Bone marrow (tissue), 2 donors: ENCODE measurements around the gene USH2A.

Source experiments
- DNase-seq, 2 donors: peaks; one replicate each; lab custom pipeline; 2025; lab: John Stamatoyannopoulos, UW

The USH2A gene

GRCh38 chr1:215872658-215873057 is 550.6 kb downstream of the USH2A start:
- no peak for DNase-seq

DNA sequence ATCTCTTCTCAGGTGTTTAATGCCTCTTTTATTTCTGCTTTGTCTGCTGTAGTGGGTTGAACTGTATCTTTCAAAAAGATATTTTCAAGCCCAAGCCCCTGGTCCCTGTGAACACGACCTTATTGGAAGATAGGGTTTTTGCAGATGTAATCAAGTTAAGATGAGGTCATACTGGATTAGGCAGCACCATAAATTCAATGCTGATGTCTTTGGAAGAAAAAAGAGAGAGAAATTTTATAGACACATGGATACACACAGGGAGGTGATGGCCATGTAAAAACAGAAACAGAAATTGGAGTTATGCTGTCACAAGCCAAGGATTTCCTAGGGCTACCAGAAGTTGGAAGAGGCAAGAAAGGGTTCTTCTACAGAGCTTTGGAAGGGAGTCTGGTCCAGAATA is 554.7 kb downstream of the USH2A start:
- no peak for DNase-seq

GRCh38 chr1:215865060-215865459 is 558.2 kb downstream of the USH2A start:
- DNase-seq: no peak

DNA sequence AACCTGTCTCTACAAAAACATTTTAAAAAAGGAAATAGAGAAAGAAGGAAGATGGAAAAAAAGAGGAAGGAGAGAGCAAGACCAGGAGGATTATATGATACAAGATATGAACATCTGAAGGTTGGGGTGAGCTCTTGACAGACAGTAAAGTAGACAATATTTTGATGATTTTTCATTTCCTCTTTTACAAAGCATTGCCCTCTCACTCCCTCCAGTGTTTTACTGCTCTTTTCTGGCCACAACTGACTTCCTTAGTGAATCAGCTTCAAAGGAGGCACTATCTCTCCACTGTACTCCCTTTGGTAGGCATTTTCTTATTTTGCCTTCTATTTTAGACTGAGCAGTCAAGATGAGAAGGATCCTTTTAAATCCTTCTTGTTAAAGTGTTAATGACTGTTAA is 559.5 kb downstream of the USH2A start:
- no peak for DNase-seq

DNA sequence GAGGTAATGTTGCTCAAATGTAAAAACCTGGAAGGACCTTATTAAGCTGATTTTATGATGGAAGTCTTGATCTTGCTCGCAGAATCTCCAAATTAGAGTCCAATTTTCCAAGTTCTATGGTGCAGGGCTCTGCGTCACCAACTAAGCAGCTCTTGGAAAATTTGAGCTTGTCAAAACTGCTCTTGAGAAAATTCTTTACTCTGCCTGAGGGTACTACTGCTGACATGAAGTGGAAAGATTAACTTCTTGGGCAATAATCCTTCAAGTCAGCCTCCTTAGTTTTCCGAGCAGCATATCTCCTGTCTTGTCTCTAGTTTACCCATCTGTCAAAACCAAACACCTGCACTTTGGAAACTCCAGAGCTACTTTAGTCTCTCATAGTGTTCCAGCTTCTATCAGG is 562.4 kb downstream of the USH2A start:
- DNase-seq: no peak

DNA sequence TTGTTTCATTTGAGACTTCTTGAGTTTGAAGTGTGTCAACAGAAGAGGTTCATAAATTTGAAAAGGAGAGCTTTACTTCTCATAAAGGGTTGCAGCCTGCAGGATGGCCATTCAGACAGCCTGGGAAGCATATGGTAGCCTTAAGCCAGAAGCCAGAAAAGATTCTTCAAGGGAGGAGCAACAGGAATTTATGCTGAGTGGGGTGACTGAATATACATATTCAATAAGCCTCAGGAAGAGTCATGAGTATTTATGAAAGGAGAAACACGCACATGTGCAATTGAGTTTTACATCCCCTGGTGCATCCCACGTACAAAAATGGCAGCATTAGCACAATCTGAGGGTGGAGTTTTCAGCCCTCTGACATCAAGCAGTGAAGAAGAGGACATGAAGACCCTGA is 565.9 kb downstream of the USH2A start:
- DNase-seq: no peak

GRCh38 chr1:215845234-215845891 is 577.9 kb downstream of the USH2A start:
- no peak for DNase-seq

DNA sequence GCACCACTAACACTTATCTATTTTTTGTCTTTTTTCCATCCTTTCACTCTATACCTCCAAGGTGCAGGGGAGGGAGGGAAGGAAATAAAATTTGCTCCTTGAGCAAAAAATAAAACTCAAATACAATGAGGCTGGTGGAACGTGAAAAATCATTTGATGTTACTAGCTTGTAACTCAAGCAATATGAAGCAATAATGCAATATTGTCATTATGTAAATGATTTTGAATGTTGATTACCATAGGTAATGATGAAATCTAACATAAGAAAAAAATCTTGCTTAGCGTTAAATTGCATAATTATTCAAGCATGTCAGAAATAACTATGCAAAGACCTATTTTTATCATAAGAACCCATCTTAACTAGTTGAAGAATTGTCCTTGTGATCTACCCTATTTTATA is 578.5 kb downstream of the USH2A start:
- DNase-seq: no peak

DNA sequence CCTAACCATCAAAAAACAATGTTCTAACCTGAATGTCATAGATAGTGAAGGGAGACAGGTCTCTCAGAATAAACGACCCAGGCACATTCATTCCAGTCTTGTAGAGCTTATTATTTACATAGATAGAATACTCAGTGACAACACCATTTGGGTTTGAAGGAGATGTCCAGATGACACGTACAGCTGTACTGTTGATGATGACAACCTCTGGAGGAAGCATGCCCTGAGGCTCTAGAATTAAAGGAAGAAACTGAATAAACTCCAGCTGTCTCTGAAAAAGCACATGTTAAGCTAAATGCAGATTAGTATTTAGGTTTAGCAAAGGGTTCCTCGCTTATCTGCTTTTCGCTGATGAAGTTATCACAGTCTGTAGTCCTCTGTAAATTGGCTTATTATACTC is 579.0 kb downstream of the USH2A start:
- DNase-seq: no peak

DNA sequence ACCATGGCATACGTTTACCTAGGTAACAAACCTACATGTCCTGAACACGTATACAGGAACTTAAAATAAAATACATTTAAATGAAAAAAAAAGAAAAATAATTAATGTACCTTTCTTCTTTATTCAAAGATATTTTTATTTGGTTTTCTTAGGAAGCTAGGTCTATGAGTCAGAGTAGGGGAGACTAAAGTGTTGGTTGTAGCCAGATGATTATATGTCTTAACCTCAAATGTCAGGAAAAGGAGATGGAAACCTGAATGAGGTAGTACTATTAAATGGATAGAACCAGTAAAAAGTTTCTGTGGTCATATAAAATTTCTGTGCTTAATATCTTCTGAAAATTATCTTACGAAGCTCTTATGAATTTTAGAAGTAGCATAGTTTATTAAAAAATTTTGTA is 580.3 kb downstream of the USH2A start:
- DNase-seq: no peak

GRCh38 chr1:215835951-215836350 is 587.3 kb downstream of the USH2A start:
- no peak for DNase-seq

GRCh38 chr1:215833941-215834729 is 589.1 kb downstream of the USH2A start:
- no peak for DNase-seq

GRCh38 chr1:215830226-215830810 is 592.9 kb downstream of the USH2A start:
- DNase-seq: no peak

- no peak for DNase-seq
These were observed 598.2 kb downstream of the USH2A start for GRCh38 chr1:215825056-215825455.

GRCh38 chr1:215824245-215824644 is 599.0 kb downstream of the USH2A start:
- DNase-seq: no peak

- DNase-seq: no peak
These were observed 604.1 kb downstream of the USH2A start for GRCh38 chr1:215819114-215819513.

DNA sequence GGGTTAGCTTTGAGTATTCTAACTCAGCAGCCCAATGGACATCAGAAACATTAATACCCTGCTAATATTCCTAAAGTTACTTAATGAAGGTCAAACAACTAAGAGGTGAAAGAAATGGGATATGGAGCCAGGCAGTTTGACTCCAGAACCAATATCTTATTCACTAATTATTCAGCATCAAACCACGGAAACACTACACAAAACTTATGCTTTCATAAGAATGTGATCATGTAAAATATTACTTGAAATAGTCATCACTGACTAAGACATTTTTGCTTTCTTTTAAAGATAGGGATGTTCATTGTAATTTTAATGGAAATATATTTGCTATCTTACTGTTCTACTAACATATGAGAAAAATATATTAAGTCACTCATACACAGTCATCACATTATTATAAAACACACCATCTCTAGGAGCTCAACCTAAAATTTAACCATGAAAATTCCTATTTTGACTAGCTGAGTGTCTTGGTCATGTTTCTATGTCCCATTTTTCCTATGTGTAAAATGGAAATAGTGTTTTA is 615.3 kb downstream of the USH2A start:
- DNase-seq: no peak

DNA sequence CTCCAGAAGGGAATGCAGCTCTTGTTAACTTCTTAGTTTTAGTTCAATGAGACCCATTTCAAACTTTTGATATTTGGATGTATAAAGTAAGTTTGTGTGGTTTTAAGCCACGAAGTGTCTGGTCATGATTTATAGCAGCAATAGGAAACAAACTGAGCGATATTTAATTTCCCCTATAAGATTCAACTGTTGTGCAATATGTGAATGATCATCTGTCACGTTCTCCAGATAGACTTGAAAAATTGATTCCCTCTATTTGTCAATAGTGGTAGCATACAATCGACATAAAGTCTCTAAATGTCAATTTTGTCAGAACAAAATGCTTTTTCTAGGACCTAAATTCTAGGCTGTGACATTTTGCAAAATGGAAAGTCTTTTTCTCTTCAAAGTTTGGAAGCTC is 616.0 kb downstream of the USH2A start:
- DNase-seq: no peak

GRCh38 chr1:215797859-215798258 is 625.4 kb downstream of the USH2A start:
- no peak for DNase-seq

GRCh38 chr1:215794156-215794555 is 629.1 kb downstream of the USH2A start:
- no peak for DNase-seq

GRCh38 chr1:215793180-215793579 is 630.1 kb downstream of the USH2A start:
- DNase-seq: no peak

- DNase-seq: no peak
These were observed 630.8 kb downstream of the USH2A start for GRCh38 chr1:215792446-215792845.

DNA sequence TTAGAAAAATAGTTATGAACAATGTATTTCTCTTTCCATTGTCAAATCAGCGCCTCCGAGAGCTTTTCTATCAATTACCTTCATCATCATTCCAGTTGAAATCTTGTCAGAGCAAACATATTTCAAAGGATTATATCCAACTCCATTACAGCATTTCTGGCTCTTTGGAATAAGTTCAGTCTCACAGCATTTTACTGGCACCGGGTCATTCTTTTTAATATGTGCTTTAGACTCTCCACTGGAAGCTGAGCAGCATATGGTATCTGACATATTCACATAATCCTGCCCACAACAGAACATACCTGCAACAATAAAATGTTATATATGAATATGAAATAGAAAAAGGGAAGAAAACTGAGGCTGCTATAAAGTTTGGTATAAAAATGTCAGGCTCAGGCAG is 633.3 kb downstream of the USH2A start:
- DNase-seq: no peak
